BJ (cell line): ENCODE data around the gene KIAA1328. TPM values are rescaled to one million over a fixed set of nuclear protein-coding genes. Genes with fewer than 3 reads are reported as not detected.

ENCODE experiments used
- CTCF ChIA-PET: fragments of 350-600 bp; formaldehyde crosslinking; extraction: SDS; loops from one replicate; lab custom pipeline; 2021; ENCODE audit warnings: antibody characterized with exemption, inconsistent platforms; lab: Yijun Ruan, JAX
- POLR2A ChIA-PET: fragments of 300-600 bp; sonication (Branson Sonifier 250); formaldehyde crosslinking; extraction: SDS; loops from one replicate; lab custom pipeline; 2021; ENCODE audit warnings: antibody characterized with exemption; lab: Charles Lee
- DNase-seq: peaks from one replicate; pipeline ENCODE4 v3.0.0-alpha.2; 2011; ENCODE audit warnings: low read depth
- H3K27me3 ChIP-seq: 2 replicates; pipeline ENCODE4 v1.6.0; 2011; ENCODE audit warnings: low read length; ENCODE audit not compliant: control insufficient read depth, insufficient read depth
- H3K36me3 ChIP-seq: 2 replicates; pipeline ENCODE4 v1.5.1; 2011; ENCODE audit warnings: low read length; ENCODE audit not compliant: control insufficient read depth, insufficient read depth
- H3K4me3 ChIP-seq: 2 replicates; pipeline ENCODE4 v1.5.1; 2011; ENCODE audit warnings: low read depth, mild to moderate bottlenecking, control low read depth, low read length
- CTCF ChIP-seq: IDR thresholded peaks from 2 replicates; pipeline ENCODE4 v1.5.1; 2011; ENCODE audit warnings: low read depth, mild to moderate bottlenecking, control low read depth, inconsistent platforms, low read length, moderate library complexity; ENCODE audit not compliant: insufficient read depth
- polyA plus RNA-seq: library from polyadenylated mRNA; depleted of rRNA; stranded (reverse); fragments of >200 nt; gene quantifications from 2 replicates; pipeline ENCODE4 v1.2.3, GENCODE V29; 2011

KIAA1328 gene
- polyA plus RNA-seq, 1 experiment, result 2.2 TPM

GRCh38 chr18:36792634-36793283 is 36.2 kb upstream of the KIAA1328 start:
- DNase-seq, result no peak
- Histone ChIP-seq H3K4me3 (no peak overlapping the region), H3K36me3 (peaks cover 1% of the 10 kb centered on the region), H3K27me3 (no peaks in the 10 kb centered on the region)
- CTCF ChIA-PET, result no interaction called here
- no peak for TF ChIP-seq CTCF
- POLR2A ChIA-PET, result interaction anchor here (0.7 kb wide), 1 partner anchor 138 kb away, joined by 3 read pairs; no protein-coding TSS in a partner anchor

GRCh38 chr18:36798738-36799473 is 30.0 kb upstream of the KIAA1328 start:
- no peaks in the 10 kb centered on the region for H3K27me3 ChIP-seq
- H3K4me3 ChIP-seq, result no peak overlapping the region
- ChIA-PET CTCF (interaction anchor here (1.1 to 2.5 kb wide), 4 partner anchors 7 to 12 kb away, joined by 3 to 10 read pairs (median 6); no protein-coding TSS in a partner anchor), POLR2A (no interaction called here)
- H3K36me3 ChIP-seq, result peaks cover 8% of the 10 kb centered on the region
- DNase-seq, result no peak
- no peak for TF ChIP-seq CTCF

- no peak for DNase-seq
- CTCF ChIA-PET, result interaction anchor here (0.6 to 1.1 kb wide), 2 partner anchors 16 to 18 kb away, joined by 3 to 6 read pairs; no protein-coding TSS in a partner anchor
- Histone ChIP-seq H3K27me3 (no peaks in the 10 kb centered on the region), H3K36me3 (peaks cover 5% of the 10 kb centered on the region), H3K4me3 (no peak overlapping the region)
- TF ChIP-seq CTCF, result no peak
- POLR2A ChIA-PET, result no interaction called here
Measured at GRCh38 chr18:36805105-36805504, 23.8 kb upstream of the KIAA1328 start.

- POLR2A ChIA-PET, result no interaction called here
- H3K4me3 ChIP-seq, result no peak overlapping the region
- 0 out of 2 replicates have a peak, but pooled peaks have one; percentile 10 for TF ChIP-seq CTCF
- no peaks in the 10 kb centered on the region for H3K27me3 ChIP-seq
- CTCF ChIA-PET, result interaction anchor here (0.6 to 1.6 kb wide), 10 partner anchors 10 to 507 kb away, joined by 3 to 6 read pairs (median 3); no protein-coding TSS in a partner anchor
- DNase-seq, result no peak
- peaks cover 2% of the 10 kb centered on the region; the same call in 1 of the 2 replicates for H3K36me3 ChIP-seq
Measured at GRCh38 chr18:36808681-36809080, 20.2 kb upstream of the KIAA1328 start.

- CTCF ChIA-PET, result interaction anchor here (0.8 to 2.5 kb wide), 10 partner anchors 11 to 122 kb away, joined by 3 to 14 read pairs (median 4); partner anchors contain the start of gene TPGS2
- DNase-seq, result no peak
- POLR2A ChIA-PET, result no interaction called here
- H3K27me3 ChIP-seq, result no peaks in the 10 kb centered on the region
- peak; percentile 81 for TF ChIP-seq CTCF
- H3K4me3 ChIP-seq, result no peak overlapping the region
- H3K36me3 ChIP-seq, result 0 out of 2 replicates have a peak, but pooled peaks cover 2% of the 10 kb centered on the region
Measured at GRCh38 chr18:36809590-36810381, 19.1 kb upstream of the KIAA1328 start.
